Myocyte (in vitro differentiated cells): ENCODE measurements around the gene CCL28. TPM values are rescaled to one million over a fixed set of nuclear protein-coding genes. Genes with fewer than 3 reads are reported as not detected.
"Not testable (repeated sequence)": the region's sequence is repeated elsewhere in the genome, so short reads cannot be mapped to it uniquely, and the experiment has no call there.

Source experiments
- DNase-seq: peaks from one replicate; pipeline ENCODE4 v3.0.0-alpha.2; 2012; ENCODE audit warnings: low read depth
- polyA plus RNA-seq: library from polyadenylated mRNA; unstranded; fragments of >200 nt; gene quantifications from one replicate; pipeline ENCODE4 v1.2.1, GENCODE V29; 2012; ENCODE audit warnings: missing spikeins
- total RNA-seq: library from RNA; depleted of rRNA; stranded (reverse); fragments of >200 nt; gene quantifications from 2 replicates; pipeline ENCODE4 v1.2.3, GENCODE V29; 2014

CCL28 gene
- 0.05 and 0.43 TPM in 2 replicates for total RNA-seq
- 1.1 TPM for polyA plus RNA-seq

- DNase-seq = no peak
Measured at GRCh38 chr5:43412156-43412555, at the start of gene CCL28. CCL28 (minus strand) TSS chr5:43412391; CDS start chr5:43412316, 75 bp downstream.

- DNase-seq = no peak
Measured at GRCh38 chr5:43461066-43461465, 48.9 kb upstream of the CCL28 start.

- no peak for DNase-seq
Measured at GRCh38 chr5:43456556-43456955, 44.4 kb upstream of the CCL28 start.

- not testable (repeated sequence) for DNase-seq
Measured at GRCh38 chr5:43441575-43441974, 29.4 kb upstream of the CCL28 start.

GRCh38 chr5:43437062-43437660 lies 25.0 kb upstream of the CCL28 start:
- DNase-seq = no peak

GRCh38 chr5:43433382-43433781 lies 21.2 kb upstream of the CCL28 start:
- no peak for DNase-seq

GRCh38 chr5:43432486-43433375 lies 20.5 kb upstream of the CCL28 start:
- DNase-seq = peak; percentile 71

- no peak for DNase-seq
Measured at GRCh38 chr5:43429706-43430105, 17.5 kb upstream of the CCL28 start.

- DNase-seq = no peak
Measured at GRCh38 chr5:43429016-43429415, 16.8 kb upstream of the CCL28 start.

- DNase-seq = no peak
Measured at GRCh38 chr5:43427306-43427705, 15.1 kb upstream of the CCL28 start.

GRCh38 chr5:43425983-43426382 lies 13.8 kb upstream of the CCL28 start:
- DNase-seq = peak; percentile 83

- DNase-seq = not testable (repeated sequence)
Measured at GRCh38 chr5:43423086-43423485, 10.9 kb upstream of the CCL28 start.

- DNase-seq = no peak
Measured at GRCh38 chr5:43422143-43422542, 10.0 kb upstream of the CCL28 start.

GRCh38 chr5:43421450-43422133 lies 9.4 kb upstream of the CCL28 start:
- no peak for DNase-seq

- no peak for DNase-seq
Measured at GRCh38 chr5:43420241-43420640, 8.1 kb upstream of the CCL28 start.

- no peak for DNase-seq
Measured at GRCh38 chr5:43418561-43418960, 6.4 kb upstream of the CCL28 start.

GRCh38 chr5:43416803-43417394 lies 4.7 kb upstream of the CCL28 start:
- peak; percentile 85 for DNase-seq

- peak; percentile 67 for DNase-seq
Measured at GRCh38 chr5:43415935-43416802, 4.0 kb upstream of the CCL28 start.

GRCh38 chr5:43413966-43414365 lies 1.8 kb upstream of the CCL28 start:
- no peak for DNase-seq

- DNase-seq = no peak
Measured at GRCh38 chr5:43412644-43413043, 453 bp upstream of the CCL28 start.

- DNase-seq = no peak
Measured at GRCh38 chr5:43411495-43411894, 696 bp downstream of the CCL28 start.
